ENCODE results near the gene TNRC6B. TPM values are rescaled to one million over a fixed set of nuclear protein-coding genes. Genes with fewer than 3 reads are reported as not detected.
A peak's percentile ranks its signal among the peaks of the same experiment; 100 is the strongest.
"Not testable (repeated sequence)": the region's sequence is repeated elsewhere in the genome, so short reads cannot be mapped to it uniquely, and the experiment has no call there.

Gene TNRC6B
- polyA plus RNA-seq, 3 donors = 11.9 to 14.6 (median 13.0) TPM

GRCh38 chr22:40276996-40277823, 99.5 kb downstream of the TNRC6B start:
- no peak for DNase-seq (ENCODE audit: low read depth in 3 of 3, low spot score in 2 of 3)

DNA sequence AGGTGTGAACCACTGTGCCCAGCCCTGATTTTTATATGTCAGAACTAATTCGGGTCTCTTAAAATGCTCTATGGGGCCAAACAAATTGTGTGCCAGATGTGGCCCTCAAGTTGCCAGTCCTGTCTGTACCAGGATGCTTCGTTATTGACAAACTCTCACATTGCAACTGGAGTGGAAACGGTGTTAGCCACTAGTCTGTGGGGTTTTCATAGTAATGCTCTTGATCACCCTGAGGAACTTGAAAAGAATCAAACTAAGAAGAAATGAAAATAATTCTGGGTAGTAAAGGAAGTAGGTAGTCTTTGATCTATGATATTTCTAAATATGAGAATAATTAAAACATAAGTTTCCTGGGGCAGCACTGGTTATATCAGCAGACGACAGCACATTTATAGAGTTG, 101.3 kb downstream of the TNRC6B start:
- no peak for DNase-seq (ENCODE audit: low read depth in 3 of 3, low spot score in 2 of 3)

- no peak for DNase-seq (ENCODE audit: low read depth in 3 of 3, low spot score in 2 of 3)
Observed at GRCh38 chr22:40281717-40282116, 104.0 kb downstream of the TNRC6B start.

DNA sequence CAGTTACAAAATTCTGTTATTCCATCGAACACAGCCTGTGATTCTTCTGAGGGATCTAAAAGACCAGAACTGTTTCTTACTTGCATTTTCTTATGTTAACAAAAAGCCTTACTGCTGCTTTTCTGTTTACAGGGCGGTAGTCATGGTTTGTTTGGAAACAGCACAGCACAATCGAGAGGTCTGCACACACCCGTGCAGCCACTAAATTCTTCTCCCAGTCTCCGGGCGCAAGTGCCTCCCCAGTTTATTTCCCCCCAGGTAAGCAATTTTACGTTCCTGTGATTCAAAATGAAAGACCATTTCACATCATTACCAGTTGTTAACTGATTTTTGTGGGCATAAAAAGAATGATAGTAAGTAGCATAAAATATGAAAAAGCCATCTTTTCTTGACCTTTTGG, 107.8 kb downstream of the TNRC6B start:
- DNase-seq (ENCODE audit: low read depth in 3 of 3, low spot score in 2 of 3) = no peak

GRCh38 chr22:40289991-40290459, 112.3 kb downstream of the TNRC6B start:
- DNase-seq (ENCODE audit: low read depth in 3 of 3, low spot score in 2 of 3) = no peak

DNA sequence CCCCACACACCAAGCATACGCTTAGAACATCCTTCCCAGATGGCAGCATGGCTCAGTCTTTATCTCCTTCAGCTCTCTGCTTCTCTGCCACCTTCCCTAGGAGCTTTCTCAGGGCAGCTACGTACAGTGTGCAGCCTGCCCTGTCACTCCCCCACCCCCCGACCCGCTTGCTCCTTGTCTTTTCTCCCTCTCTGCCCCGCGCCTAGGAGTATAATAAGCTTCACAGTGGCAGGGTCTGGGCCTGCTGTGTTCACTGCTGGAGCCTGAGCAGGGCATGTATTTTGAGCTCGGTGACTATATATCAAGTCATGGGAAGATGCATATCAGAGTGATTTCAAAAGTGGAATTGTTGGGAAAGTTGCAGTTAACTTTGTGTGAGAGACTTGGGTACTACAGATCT, 112.8 kb downstream of the TNRC6B start:
- DNase-seq (ENCODE audit: low read depth in 3 of 3, low spot score in 2 of 3) = no peak

DNA sequence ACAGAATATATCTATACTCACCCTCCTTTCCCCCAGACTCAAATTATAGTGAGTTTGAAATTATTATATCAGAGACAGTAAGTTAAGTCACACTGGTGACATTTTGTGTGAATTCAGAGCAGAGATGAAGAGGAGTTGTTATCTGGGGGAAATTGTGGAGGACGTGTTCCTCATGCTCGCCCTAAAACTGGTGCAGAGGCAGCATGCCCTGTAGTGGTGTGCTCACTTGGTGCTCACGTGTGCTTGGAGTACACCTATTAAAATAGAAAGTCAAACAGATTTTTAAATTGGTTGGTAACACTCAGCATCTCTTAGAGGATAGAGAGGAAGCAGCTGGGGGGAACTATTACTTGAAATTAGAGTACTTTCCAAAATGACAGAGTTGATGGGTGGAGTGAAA, 117.0 kb downstream of the TNRC6B start:
- DNase-seq (ENCODE audit: low read depth in 3 of 3, low spot score in 2 of 3) = no peak

GRCh38 chr22:40300316-40300715, 122.6 kb downstream of the TNRC6B start:
- no peak for DNase-seq (ENCODE audit: low read depth in 3 of 3, low spot score in 2 of 3)

GRCh38 chr22:40300884-40301672, 123.4 kb downstream of the TNRC6B start:
- DNase-seq (ENCODE audit: low read depth in 3 of 3, low spot score in 2 of 3) = no peak

DNA sequence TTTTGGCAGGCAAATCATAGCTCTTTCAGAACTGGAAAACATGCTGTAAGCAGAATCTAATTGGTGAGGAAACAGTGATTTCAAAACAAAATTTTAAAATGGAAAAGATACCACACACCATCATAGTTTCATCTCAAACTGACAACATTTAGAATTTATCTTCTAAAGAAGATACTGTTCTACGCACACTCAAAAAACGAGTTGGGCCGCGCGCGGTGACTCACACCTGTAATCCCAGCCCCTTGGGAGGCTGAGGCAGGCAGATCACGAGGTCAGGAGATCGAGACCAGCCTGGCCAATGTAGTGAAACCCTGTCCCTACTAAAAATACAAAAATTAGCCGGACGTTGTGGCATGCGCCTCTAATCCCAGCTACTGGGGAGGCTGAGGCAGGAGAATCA, 124.4 kb downstream of the TNRC6B start:
- DNase-seq (ENCODE audit: low read depth in 3 of 3, low spot score in 2 of 3) = no peak

- no peak for DNase-seq (ENCODE audit: low read depth in 3 of 3, low spot score in 2 of 3)
Observed at GRCh38 chr22:40305625-40306024, 127.9 kb downstream of the TNRC6B start.

- DNase-seq (ENCODE audit: low read depth in 3 of 3, low spot score in 2 of 3) = no peak
Observed at GRCh38 chr22:40308999-40309573, 131.4 kb downstream of the TNRC6B start.

DNA sequence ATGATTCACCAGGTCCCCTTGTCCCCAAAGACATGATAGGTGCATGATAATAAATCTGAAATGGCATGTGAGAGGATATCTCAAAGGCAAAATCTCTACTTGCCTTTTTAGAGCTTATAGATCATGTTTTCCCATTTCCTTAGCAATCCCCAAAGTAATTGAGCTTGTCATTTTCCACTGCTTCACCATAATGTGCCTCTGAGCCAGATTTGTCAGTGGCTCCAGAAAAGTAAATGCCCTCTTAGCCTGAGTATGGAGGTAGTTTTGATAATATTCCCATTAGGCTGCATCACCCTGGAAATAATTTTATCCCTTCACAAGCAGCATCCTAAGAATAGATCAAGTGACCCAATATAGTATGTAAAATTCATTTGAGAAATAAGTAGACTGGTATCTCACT, 131.9 kb downstream of the TNRC6B start:
- no peak for DNase-seq (ENCODE audit: low read depth in 3 of 3, low spot score in 2 of 3)

- no peak for DNase-seq (ENCODE audit: low read depth in 3 of 3, low spot score in 2 of 3)
Observed at GRCh38 chr22:40310081-40310767, 132.5 kb downstream of the TNRC6B start.

GRCh38 chr22:40310768-40311120, 133.0 kb downstream of the TNRC6B start:
- DNase-seq (ENCODE audit: low read depth in 3 of 3, low spot score in 2 of 3) = no peak

- not testable (repeated sequence) for DNase-seq (ENCODE audit: low read depth in 3 of 3, low spot score in 2 of 3)
Observed at GRCh38 chr22:40311646-40312045, 133.9 kb downstream of the TNRC6B start.

DNA sequence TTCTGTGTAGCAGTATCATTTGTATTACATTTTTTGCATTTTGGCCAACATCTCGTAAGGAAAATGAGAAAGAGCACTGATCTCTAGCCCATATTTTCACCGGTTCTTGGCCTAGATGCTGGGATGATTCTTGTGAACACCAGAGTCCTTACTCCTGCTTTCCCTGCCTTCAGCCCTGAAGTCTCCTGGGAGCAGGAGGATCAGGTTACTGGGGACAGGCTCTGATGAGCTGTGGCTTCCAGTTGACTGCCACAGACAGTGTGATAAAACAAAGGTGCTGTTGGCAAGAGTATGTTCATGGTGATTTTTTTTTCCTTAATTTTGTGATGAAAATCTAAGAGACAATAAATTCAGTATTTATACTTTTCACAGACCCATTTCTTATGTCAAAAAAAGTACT, 134.3 kb downstream of the TNRC6B start:
- DNase-seq (ENCODE audit: low read depth in 3 of 3, low spot score in 2 of 3) = peak in 1 of 3 donors; percentile 16

GRCh38 chr22:40313007-40313406, 135.3 kb downstream of the TNRC6B start:
- DNase-seq (ENCODE audit: low read depth in 3 of 3, low spot score in 2 of 3) = no peak

DNA sequence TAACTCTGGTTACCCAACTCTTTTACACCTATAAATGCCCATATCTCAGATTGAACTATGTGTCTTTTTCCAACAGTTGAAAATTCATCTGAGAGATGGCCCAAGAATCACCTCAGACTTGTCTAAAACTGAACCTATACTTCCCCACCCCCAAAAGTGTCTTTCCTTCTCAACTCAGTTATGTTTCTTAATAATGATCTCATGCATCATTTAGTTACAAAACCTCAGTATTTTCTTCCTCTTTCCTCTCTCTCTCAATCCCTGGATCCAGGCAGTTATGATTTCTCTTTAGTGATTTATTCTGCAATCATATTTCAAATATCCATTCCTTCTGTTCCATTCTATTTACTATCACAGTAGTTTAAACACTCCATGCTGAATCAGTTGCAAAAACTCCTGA, 136.3 kb downstream of the TNRC6B start:
- no peak for DNase-seq (ENCODE audit: low read depth in 3 of 3, low spot score in 2 of 3)

DNA sequence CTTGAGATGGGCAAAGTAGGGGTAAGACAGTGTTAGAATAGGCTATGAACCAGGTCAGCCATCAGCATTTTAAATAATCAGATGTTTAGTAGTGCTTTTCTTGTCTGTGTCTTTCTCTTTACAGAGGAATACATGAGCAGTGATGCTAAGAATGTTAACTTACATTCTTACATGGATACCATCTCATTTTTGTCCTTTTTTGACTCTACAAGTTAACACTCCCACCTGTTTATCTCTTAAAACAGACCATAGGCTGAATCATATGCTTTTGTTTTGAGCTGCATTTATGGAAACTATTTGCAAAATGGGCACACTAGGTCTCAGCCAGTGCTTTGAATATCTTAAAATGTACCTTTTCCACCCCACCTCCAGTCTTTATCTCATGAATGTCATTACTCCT, 143.0 kb downstream of the TNRC6B start:
- DNase-seq (ENCODE audit: low read depth in 3 of 3, low spot score in 2 of 3) = no peak

DNA sequence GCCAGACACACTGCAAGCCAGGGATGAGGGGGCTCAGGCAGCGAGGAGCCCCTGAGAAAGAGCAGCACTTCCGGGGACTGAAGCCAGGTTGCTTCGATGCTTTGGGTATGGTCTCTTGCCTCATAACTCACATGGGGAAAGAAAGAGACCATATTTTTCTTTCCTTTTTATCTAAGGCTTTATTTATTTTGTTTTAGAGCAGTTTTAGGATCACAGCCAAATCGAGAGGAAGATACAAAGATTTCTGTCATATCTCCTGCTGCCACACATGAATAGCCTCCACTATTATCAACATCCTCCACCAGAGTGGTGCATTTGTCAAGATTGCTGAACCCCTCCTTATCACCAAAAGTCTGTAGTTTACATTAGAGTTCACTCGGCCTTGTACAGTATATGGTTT, 144.3 kb downstream of the TNRC6B start:
- no peak for DNase-seq (ENCODE audit: low read depth in 3 of 3, low spot score in 2 of 3)
